ENCODE results near the gene ZNF532.

Gene ZNF532

GRCh38 chr18:58838165-58838860, 26.4 kb upstream of the ZNF532 start:
- TF ChIP-seq MYC (IDR thresholded peaks at IDR 0.05; ENCODE audit: low read depth, low read length): no peak
- TF ChIP-seq, protein P1, sequence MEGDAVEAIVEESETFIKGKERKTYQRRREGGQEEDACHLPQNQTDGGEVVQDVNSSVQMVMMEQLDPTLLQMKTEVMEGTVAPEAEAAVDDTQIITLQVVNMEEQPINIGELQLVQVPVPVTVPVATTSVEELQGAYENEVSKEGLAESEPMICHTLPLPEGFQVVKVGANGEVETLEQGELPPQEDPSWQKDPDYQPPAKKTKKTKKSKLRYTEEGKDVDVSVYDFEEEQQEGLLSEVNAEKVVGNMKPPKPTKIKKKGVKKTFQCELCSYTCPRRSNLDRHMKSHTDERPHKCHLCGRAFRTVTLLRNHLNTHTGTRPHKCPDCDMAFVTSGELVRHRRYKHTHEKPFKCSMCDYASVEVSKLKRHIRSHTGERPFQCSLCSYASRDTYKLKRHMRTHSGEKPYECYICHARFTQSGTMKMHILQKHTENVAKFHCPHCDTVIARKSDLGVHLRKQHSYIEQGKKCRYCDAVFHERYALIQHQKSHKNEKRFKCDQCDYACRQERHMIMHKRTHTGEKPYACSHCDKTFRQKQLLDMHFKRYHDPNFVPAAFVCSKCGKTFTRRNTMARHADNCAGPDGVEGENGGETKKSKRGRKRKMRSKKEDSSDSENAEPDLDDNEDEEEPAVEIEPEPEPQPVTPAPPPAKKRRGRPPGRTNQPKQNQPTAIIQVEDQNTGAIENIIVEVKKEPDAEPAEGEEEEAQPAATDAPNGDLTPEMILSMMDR (IDR thresholded peaks at IDR 0.05; ENCODE audit: low read depth, low read length): no peak
- no peak for TF ChIP-seq POLR2A (IDR thresholded peaks at IDR 0.05; ENCODE audit: extremely low read depth, insufficient read length)
- TF ChIP-seq, protein P2, sequence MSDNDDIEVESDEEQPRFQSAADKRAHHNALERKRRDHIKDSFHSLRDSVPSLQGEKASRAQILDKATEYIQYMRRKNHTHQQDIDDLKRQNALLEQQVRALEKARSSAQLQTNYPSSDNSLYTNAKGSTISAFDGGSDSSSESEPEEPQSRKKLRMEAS (IDR thresholded peaks at IDR 0.05; ENCODE audit: low read depth, low read length): no peak
- H3K4me3 ChIP-seq (ENCODE audit: low read depth, low read length): no peak overlapping the region
- DNase-seq (ENCODE audit: low read depth): no peak

DNA sequence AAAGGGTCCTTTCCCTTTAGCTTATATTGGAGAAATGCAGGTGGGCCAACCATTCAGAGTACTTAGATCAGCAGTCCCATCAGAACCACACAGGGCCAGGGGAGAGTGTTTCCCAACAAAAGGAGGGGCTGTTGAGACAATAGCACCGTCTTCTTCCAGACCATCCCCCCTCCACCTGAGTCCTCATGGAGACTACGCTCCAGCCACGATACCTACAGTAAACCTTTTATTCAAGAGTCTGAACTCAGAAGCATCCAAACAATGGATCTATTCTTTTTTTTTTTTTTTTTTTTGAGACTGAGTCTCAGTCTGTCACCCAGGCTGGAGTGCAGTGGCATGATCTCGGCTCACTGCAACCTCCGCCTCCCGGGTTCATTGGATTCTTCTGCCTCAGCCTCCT, 25.7 kb upstream of the ZNF532 start:
- DNase-seq (ENCODE audit: low read depth): no peak
- TF ChIP-seq, protein P1 (IDR thresholded peaks at IDR 0.05; ENCODE audit: low read depth, low read length): no peak
- TF ChIP-seq, protein P2 (IDR thresholded peaks at IDR 0.05; ENCODE audit: low read depth, low read length): no peak
- no peak for TF ChIP-seq MYC (IDR thresholded peaks at IDR 0.05; ENCODE audit: low read depth, low read length)
- no peak for TF ChIP-seq POLR2A (IDR thresholded peaks at IDR 0.05; ENCODE audit: extremely low read depth, insufficient read length)
- no peak overlapping the region for H3K4me3 ChIP-seq (ENCODE audit: low read depth, low read length)

- TF ChIP-seq, protein P1 (IDR thresholded peaks at IDR 0.05; ENCODE audit: low read depth, low read length): no peak
- TF ChIP-seq MYC (IDR thresholded peaks at IDR 0.05; ENCODE audit: low read depth, low read length) (no peak), POLR2A (IDR thresholded peaks at IDR 0.05; ENCODE audit: extremely low read depth, insufficient read length) (no peak)
- TF ChIP-seq, protein P2 (IDR thresholded peaks at IDR 0.05; ENCODE audit: low read depth, low read length): no peak
- DNase-seq (ENCODE audit: low read depth): no peak
- no peak overlapping the region for H3K4me3 ChIP-seq (ENCODE audit: low read depth, low read length)
These were observed 21.5 kb upstream of the ZNF532 start for GRCh38 chr18:58842978-58843687.

DNA sequence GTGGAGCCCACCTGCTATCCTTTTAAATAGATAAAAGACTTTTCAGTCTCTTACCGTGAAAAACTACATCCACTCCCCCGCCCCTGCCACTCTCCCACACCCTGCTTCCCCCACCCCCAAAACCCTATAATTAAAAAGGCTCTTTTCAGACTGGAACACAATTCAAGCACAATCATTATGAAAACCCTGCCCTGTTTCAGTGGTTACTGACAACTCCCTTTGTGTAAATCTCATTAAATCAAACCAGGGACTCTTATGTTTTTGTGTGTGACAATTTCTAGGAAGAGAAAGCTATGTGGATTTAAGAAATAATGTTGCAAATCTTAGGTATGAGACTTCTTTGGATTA, 21.0 kb upstream of the ZNF532 start:
- no peak overlapping the region for H3K4me3 ChIP-seq (ENCODE audit: low read depth, low read length)
- TF ChIP-seq MYC (IDR thresholded peaks at IDR 0.05; ENCODE audit: low read depth, low read length) (no peak), POLR2A (IDR thresholded peaks at IDR 0.05; ENCODE audit: extremely low read depth, insufficient read length) (no peak)
- TF ChIP-seq, protein P1 (IDR thresholded peaks at IDR 0.05; ENCODE audit: low read depth, low read length): no peak
- TF ChIP-seq, protein P2 (IDR thresholded peaks at IDR 0.05; ENCODE audit: low read depth, low read length): no peak
- no peak for DNase-seq (ENCODE audit: low read depth)

DNA sequence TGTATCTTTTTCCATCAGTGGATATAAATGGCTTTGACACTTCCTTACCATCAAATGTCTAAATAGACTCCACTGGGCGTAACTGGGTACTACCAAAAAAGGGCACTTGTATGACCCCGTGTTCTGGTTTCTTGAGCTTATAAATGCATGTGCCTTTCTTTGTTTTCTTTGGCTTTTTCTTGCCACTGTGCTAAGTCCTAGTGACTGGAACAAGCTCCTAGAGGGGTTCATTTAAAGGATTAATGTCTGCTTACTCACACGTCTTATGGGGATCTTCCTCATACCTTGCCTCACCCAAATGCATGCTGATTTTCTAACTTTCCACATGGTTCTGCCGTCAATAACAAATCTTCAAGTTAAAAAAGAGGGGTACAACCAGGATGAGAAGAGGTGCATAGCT, 19.8 kb upstream of the ZNF532 start:
- DNase-seq (ENCODE audit: low read depth): no peak
- TF ChIP-seq, protein P1 (IDR thresholded peaks at IDR 0.05; ENCODE audit: low read depth, low read length): no peak
- TF ChIP-seq, protein P2 (IDR thresholded peaks at IDR 0.05; ENCODE audit: low read depth, low read length): no peak
- TF ChIP-seq MYC (IDR thresholded peaks at IDR 0.05; ENCODE audit: low read depth, low read length) (no peak), POLR2A (IDR thresholded peaks at IDR 0.05; ENCODE audit: extremely low read depth, insufficient read length) (no peak)

More for the DNA sequence above, 19.8 kb upstream of the ZNF532 start:
- no peak overlapping the region for H3K4me3 ChIP-seq (ENCODE audit: low read depth, low read length)
